Erythroblast (primary cell): ENCODE results near the gene MSI2.

Source experiments
- GATA1 ChIP-seq: IDR thresholded peaks from 2 replicates; pipeline ENCODE4 v1.6.1; 2011; ENCODE audit warnings: low read depth, mild to moderate bottlenecking, control low read depth, low read length, moderate library complexity
- POLR2A ChIP-seq: IDR thresholded peaks from 2 replicates; pipeline ENCODE4 v1.6.1; 2011; ENCODE audit warnings: mild to moderate bottlenecking, low read length

DNA sequence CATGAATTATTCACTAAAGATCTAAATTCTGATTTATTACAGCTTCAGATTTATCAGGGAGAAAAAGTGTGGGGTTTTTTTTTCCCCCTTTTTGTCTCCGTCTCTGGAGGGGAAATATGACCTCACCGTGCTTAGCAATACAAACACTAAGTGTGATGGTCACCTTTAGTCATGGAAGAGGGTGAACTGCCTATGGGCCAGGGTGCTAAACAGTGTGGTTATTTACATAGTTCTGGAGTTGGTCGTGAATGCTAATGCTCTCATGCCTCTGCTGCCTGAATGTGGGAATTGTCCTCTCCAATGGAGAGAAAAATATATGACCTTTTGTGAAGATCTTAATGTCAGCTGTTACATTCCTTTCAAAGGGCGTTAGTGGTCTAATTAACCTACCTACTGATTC lies 44.8 kb upstream of the MSI2 start:
- no peak for TF ChIP-seq POLR2A
- no peak for TF ChIP-seq GATA1
